A204.1 (cell line): ENCODE data around the gene AP3D1.

Source experiments
- FAIRE-seq: peaks from 2 replicates; lab custom pipeline; 2012; peaks lifted over from hg19 to GRCh38; lab: Jason Lieb, UNC

AP3D1 gene

DNA sequence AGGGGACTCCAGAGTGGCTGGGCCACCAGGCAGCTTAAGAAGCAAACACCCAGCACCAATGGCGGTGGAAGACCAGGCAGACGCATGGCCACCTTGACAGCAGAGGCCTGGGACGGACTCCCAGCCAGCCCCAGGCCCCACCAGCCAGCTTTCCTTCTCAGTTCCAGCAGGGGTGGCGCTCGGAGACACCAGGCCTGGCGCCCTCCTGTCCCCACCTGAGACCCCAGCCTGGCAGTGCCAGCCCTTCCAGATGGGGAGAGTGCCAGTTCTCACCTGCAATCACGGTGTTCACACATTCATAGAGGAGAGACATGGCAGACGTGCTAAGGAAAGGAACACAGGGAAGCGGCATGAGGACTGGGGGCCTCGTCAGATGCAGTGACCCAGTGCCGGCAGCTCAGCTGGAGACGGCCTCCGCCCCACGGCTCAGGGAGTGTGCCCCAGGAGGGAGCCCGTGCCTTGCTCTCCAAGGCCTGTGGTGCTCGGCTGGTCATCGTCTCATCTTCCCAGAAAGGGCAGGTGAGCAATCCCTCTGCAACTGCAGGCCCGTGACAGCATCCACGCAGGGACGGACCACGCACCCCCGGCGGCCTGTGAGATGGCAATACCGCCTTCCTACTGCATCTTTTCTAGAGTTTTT lies 24.4 kb downstream of the AP3D1 start:
- FAIRE-seq: no peak

DNA sequence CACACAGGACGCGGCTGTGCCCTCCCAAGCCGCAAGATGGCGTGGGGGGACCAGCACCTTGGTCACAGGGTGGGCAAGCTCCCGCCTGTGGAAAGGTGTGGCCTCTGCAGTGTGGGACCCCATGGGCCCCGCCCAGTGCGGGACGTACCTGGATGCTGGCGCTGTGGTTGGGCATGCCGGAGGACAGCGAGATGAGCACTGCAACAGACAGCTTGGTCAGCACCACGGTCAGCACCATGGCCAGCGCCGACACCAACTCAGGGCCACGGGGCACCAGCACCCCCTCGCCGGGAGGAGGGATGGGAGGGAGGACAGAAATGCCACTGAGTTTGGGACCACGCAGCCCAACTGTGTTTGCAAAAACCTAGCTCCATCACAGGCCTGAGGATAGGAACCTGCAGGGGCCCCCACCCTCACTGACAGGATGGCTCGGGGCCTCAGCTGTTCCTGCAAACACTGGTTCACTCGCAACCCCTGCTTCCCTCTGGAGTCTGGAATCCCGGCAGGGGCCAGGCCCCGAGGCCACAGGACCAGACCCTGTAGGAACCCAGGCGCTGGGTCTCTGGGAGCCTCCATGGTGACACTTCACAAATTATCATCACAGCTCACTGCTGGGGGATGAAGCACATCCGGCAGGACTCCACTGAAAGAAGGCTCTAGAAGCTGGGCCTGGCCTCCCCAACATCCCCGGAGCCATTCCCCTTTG lies 27.5 kb downstream of the AP3D1 start:
- FAIRE-seq: no peak

DNA sequence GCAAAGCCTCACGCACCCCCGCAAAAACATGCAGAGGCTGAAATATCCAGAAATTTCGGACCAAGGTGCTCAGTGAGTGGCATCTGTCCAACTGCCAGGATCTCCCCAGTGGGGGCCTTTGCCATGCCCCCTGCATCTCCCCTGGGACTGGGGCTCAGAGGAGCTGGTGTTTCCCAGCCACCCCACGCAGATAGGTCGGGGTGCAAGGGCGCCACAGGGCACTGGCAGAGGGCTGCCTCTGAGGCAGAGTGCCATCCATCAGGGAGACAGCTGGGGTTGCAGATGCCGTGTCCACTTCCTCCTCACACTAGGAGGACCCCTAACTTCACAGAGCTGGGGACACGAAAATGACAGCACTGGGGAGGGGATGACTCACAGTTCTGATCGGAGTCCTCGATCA lies 28.4 kb downstream of the AP3D1 start:
- no peak for FAIRE-seq

GRCh38 chr19:2122251-2122650 lies 29.1 kb downstream of the AP3D1 start:
- FAIRE-seq: no peak

DNA sequence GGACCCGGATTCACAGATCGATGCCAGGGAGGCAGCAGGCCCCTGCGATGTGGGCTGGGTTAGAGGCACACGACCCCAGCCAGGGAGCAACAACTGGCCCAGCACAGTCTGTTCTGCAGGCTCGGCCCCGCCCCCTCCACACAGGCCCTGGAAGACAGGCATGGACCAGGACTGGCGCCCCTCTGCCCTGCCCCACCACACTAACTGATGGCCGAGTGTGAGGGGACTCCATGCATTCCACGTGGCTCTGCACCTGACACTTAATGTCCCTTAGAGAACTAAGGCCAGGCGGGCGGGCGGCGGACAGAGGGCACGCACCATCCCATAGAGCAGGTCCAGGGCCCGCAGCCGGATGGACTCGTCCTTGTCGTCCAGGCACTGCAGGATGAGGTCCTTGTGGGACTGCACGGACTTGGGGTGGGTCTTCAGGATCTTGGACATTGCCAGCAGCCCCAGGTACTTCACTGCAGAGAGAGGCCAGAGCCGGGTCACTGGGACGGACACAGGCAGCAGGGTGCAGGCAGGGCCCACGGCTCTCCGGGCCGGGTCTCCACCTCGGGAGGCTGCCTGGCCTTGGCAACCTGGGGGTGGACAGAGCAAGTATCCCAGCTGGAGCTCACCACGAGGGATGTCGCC lies 29.8 kb downstream of the AP3D1 start:
- FAIRE-seq: no peak

DNA sequence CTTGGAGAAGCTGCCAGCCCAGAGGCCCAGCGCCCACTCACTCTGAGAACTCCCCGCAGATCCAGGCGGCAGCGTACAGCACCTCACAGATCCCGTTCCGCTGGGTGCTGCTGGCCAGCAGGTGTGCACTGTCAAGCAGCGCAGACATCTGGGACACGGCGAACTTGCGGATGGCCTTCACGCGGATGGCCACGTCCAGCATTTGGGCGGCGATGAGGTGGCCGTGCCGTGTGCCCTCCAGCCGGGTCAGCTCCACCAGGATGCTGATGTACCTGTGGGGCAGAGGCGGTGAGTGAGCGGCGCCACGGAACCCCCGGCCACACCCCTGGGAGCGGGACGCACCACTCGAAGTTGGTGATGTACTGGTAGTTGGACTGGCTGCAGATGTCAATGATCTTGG lies 30.5 kb downstream of the AP3D1 start:
- no peak for FAIRE-seq

- FAIRE-seq: no peak
Observed at GRCh38 chr19:2119921-2120785, 31.2 kb downstream of the AP3D1 start.

GRCh38 chr19:2118438-2118837 lies 32.9 kb downstream of the AP3D1 start:
- FAIRE-seq: no peak

DNA sequence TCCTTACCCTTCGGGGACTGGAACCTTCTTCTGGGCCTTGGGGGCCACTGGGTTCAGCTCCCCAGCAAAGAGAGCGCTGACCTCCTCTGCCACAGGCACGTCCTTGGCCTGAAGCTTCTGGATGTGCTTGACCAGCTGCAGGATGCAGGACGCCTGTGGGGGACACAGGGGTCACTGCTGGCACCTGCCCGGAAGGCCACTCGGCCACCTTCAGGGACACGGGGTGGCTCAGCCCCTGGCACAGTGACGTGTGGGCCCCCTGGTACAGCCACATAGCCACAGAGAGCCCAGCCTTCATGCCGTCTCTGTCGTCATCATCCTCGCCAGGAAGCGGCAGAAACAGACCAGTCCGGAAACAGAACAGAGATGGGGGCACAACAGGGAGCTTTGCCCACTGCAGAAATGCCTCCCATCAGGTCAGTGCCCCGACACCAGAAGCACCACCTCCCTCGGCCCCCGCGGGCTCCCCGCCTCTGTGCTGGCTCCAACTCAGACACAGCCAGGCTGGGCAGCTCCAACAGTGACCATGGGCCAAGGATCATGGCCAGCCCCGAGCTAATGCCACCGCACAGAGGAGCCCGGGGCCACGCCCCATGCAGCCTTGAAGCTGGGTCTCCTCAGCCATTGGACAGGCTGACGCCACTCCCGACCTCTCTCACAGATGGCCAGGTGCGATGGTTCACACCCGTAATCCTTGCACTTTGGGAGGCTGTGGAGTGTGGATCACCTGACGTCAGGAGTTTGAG lies 34.0 kb downstream of the AP3D1 start:
- FAIRE-seq: no peak

- no peak for FAIRE-seq
Observed at GRCh38 chr19:2116507-2116906, 34.9 kb downstream of the AP3D1 start.

GRCh38 chr19:2115911-2116426 lies 35.4 kb downstream of the AP3D1 start:
- no peak for FAIRE-seq

DNA sequence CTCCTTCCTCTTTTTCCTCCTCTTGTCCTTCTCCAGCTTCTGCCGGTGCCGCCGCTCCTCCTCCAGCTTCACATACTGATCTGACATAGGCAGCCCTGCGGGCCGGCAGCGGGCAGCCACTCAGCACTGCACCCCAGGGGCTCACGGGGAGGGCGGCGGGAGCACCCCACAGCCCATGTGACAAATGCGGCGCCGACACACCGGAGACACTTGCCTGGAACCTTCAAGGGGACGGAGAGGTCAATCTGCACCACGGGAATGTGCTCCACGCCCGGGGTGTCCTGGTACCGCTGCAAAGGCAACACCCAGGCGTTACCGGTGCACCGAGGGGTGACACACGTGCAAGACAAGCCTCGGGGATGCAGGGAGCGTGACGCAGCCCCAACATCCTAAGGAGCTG lies 36.0 kb downstream of the AP3D1 start:
- no peak for FAIRE-seq

DNA sequence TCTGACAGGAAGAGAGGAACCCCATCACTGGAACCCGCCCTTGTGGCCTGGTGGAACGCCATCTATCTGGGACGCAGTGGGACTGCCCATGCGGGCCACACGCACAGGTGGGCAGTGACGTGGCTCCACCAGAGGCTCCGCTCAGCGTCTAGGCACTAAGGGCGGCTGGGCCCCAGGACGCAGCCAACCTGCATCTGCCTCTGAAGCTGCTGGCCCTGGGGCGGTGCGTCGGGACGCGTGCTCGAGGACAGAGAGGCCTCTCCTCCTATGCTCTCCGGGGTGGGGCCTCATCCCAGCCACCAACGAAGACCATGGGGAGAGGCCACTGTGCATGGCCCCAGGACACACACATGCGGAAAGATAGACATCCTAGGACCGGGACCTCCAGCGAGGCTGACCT lies 36.5 kb downstream of the AP3D1 start:
- FAIRE-seq: no peak

GRCh38 chr19:2114218-2114617 lies 37.1 kb downstream of the AP3D1 start:
- no peak for FAIRE-seq

DNA sequence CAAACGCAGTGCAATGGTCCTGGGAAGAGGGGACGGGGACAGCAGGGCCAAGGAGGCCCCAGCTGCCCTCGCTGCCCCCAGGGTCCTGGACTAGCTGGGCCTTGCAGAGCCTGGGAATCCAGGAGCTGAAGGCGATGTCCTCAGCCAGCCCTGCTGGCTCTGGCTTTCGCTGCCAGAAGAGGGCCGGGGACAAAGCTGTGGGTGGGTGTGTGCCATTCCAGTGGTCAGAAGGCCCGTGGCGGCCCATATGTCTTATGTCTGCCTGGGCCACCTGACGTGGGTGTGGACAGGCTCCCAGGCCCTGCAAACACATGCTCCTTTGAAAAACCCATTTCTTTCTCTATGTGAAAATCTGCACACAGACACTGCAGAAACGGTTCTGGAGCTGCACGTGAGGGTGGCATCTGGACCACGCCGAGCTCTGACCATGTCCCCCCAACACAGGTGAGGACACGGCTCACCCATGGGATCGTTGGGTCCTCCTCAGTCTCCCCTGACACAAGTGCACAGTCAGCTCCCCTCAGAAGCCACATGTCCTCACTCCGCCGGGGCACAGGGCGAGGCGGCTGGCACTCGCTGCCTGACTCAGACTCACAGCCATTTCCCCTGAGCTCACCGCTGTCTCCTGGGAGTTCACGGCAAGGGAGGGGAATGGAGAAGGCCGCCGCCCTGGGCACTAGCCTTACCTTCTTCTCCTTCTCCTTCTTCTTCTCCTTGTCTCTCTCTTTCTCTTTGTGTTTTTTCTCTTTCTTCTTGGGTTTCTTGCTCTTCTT lies 37.7 kb downstream of the AP3D1 start:
- FAIRE-seq: no peak

GRCh38 chr19:2112516-2113320 lies 38.6 kb downstream of the AP3D1 start:
- FAIRE-seq: no peak

- no peak for FAIRE-seq
Observed at GRCh38 chr19:2111886-2112285, 39.5 kb downstream of the AP3D1 start.

DNA sequence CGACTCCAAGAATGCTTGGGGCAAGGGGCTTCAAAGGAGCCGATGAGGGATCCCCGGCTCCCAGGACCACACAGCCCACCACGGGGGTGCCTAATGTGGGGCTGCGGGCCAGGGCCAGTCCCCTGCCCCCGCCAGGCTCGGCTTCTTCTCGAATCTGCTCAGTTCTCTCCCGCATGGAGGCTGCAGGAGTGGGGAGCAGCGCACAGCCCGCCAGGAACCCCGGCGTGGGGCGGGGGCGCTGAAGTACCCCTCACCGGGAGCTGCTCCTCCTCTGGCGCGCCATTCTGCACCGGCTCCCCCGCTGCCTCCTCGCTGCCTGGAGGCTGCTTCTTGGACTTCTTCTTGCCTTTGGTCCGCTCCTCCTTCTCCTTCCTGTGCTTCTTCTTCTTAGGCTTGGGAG lies 39.9 kb downstream of the AP3D1 start:
- FAIRE-seq: no peak

DNA sequence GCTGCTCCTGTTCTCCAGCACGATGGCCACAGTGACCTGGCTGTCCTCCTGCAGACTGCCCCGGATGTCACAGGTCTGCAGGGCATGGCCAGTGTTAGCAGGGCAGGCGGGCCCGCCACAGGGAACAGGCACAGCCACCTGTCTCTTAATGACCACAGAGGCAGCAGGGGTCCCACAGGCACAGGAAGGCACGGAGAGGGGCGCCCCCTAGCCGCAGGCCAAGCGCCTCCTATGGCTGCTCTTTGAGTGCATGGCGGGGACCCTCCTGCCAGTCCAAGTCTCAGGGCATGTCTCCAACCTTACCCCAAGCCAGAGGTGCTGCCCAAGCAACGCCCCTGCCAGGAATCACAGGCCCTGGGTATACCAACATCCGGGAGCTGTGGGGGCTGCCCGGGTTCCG lies 40.5 kb downstream of the AP3D1 start:
- no peak for FAIRE-seq
